HCT116 (cell line): ENCODE data around the gene AFAP1. TPM values are rescaled to one million over a fixed set of nuclear protein-coding genes. Genes with fewer than 3 reads are reported as not detected.

Experiments used
- ATAC-seq: fragments of 200-7000 bp; cut with Tn5 transposase; 2 replicates; pipeline ENCODE4 v1.9.1; 2020; ENCODE audit warnings: mild to moderate bottlenecking, moderate library complexity
- BruUV-seq: library from RNA; stranded (reverse); fragments of 400-500 nt; replicated peaks from 2 replicates; lab custom pipeline; 2021; lab: Mats Ljungman, UMichigan
- CTCF ChIA-PET: fragments of 300-600 bp; sonication (Branson Sonifier 250); formaldehyde crosslinking; loops from one replicate; lab custom pipeline; 2021; ENCODE audit warnings: antibody characterized with exemption; lab: Charles Lee
- POLR2A ChIA-PET: fragments of 300-600, 350-600 bp; sonication (Branson Sonifier 250); formaldehyde crosslinking; loops from one replicate; lab custom pipeline; 2021; ENCODE audit warnings: antibody characterized with exemption; lab: Charles Lee
- RAD21 ChIA-PET, 2 experiments: fragments of 300-600 bp; sonication (Branson Sonifier 250); formaldehyde crosslinking; loops; one replicate each; lab custom pipeline; 2023; ENCODE audit warnings: low total read pairs in 2 of 2; ENCODE audit not compliant: uncharacterized antibody in 2 of 2, unreplicated experiment in 2 of 2, low non-redundant PET in 1 of 2; lab: Charles Lee
- DNase-seq: peaks from one replicate; pipeline ENCODE4 v3.0.0-alpha.2; 2010; ENCODE audit warnings: low read depth, low spot score
- H2AFZ ChIP-seq: fragments of 200-600 bp; shearing (Covaris generic), sonication (generic); 2 replicates; pipeline ENCODE4 v1.6.1; 2017; ENCODE audit warnings: low read depth, mixed run types, mixed read lengths, antibody characterized with exemption, low read length; ENCODE audit not compliant: poor library complexity, severe bottlenecking
- H3K27ac ChIP-seq: 2 replicates; pipeline ENCODE4 v1.5.1; 2012; ENCODE audit warnings: low read depth, low read length
- H3K27me3 ChIP-seq: fragments of 200-600 bp; sonication (generic); 2 replicates; pipeline ENCODE4 v1.6.1; 2016; ENCODE audit warnings: mixed run types, low read length, mixed read lengths; ENCODE audit not compliant: insufficient read depth
- H3K36me3 ChIP-seq, 2 experiments: fragments of 200-500 bp in 1 of 2; fragments of 200-600 bp in 1 of 2; sonication (Bioruptor generic) in 1 of 2; sonication (generic) in 1 of 2; 2 replicates each; pipeline versions ENCODE4 v1.5.1 to v1.6.1; 2014 to 2016; ENCODE audit warnings: low read length in 2 of 2, inconsistent platforms in 1 of 2, mixed read lengths in 1 of 2, mixed run types in 1 of 2; ENCODE audit not compliant: insufficient read depth in 2 of 2, control insufficient read depth in 1 of 2
- H3K4me1 ChIP-seq, 2 experiments: fragments of 200-600 bp in 1 of 2; sonication (generic) in 1 of 2; 2 replicates each; pipeline versions ENCODE4 v1.5.1 to v1.6.1; 2012 to 2017; ENCODE audit warnings: low read length in 2 of 2, inconsistent platforms in 1 of 2, mild to moderate bottlenecking in 1 of 2, mixed read lengths in 1 of 2, mixed run types in 1 of 2, moderate library complexity in 1 of 2; ENCODE audit not compliant: insufficient read depth in 2 of 2, control insufficient read depth in 1 of 2
- H3K4me2 ChIP-seq: fragments of 200-600 bp; sonication (generic); 2 replicates; pipeline ENCODE4 v1.6.1; 2017; ENCODE audit warnings: mixed run types, low read length, mixed read lengths
- H3K4me3 ChIP-seq, 2 experiments: fragments of 200-600 bp in 1 of 2; sonication (generic) in 1 of 2; replicated peaks in 1 of 2; 2 replicates each; pipeline ENCODE4 v1.5.1; 2011 to 2016; ENCODE audit warnings: low read length in 2 of 2, control low read depth in 1 of 2, low read depth in 1 of 2, mild to moderate bottlenecking in 1 of 2, mixed read lengths in 1 of 2, mixed run types in 1 of 2
- H3K79me2 ChIP-seq: fragments of 200-600 bp; sonication (generic); 2 replicates; pipeline ENCODE4 v1.6.1; 2017; ENCODE audit warnings: mild to moderate bottlenecking, mixed run types, low read length, moderate library complexity, mixed read lengths; ENCODE audit not compliant: insufficient read depth
- H3K9ac ChIP-seq: fragments of 200-600 bp; sonication (generic); 2 replicates; pipeline ENCODE4 v1.6.1; 2016; ENCODE audit warnings: low read length, mixed read lengths
- H3K9me2 ChIP-seq: fragments of 200-600 bp; sonication (generic), shearing (Covaris generic); 2 replicates; pipeline ENCODE4 v1.6.1; 2017; ENCODE audit warnings: mixed run types, mild to moderate bottlenecking, moderate library complexity; ENCODE audit not compliant: insufficient read depth
- H3K9me3 ChIP-seq, 2 experiments: fragments of 200-500 bp in 1 of 2; fragments of 200-600 bp in 1 of 2; sonication (Bioruptor generic) in 1 of 2; sonication (generic) in 1 of 2; 2 replicates each; pipeline ENCODE4 v1.6.1; 2014 to 2017; ENCODE audit warnings: low read length in 2 of 2, mixed read lengths in 2 of 2, inconsistent platforms in 1 of 2, low read depth in 1 of 2, mild to moderate bottlenecking in 1 of 2, mixed run types in 1 of 2, moderate library complexity in 1 of 2; ENCODE audit not compliant: control insufficient read depth in 1 of 2, insufficient read depth in 1 of 2
- H4K20me1 ChIP-seq: fragments of 200-600 bp; sonication (generic), shearing (Covaris generic); 2 replicates; pipeline ENCODE4 v1.6.1; 2017; ENCODE audit warnings: mixed run types, mild to moderate bottlenecking, moderate library complexity; ENCODE audit not compliant: insufficient read depth
- CTCF ChIP-seq, 3 experiments: fragments of 200-600 bp in 1 of 3; sonication (generic) in 1 of 3; IDR thresholded peaks in 2 of 3; conservative IDR thresholded peaks in 1 of 3; 2 replicates each; pipeline ENCODE4 v1.5.1; 2012 to 2017; ENCODE audit warnings: low read depth in 2 of 3, low read length in 2 of 3, antibody characterized with exemption in 1 of 3, borderline replicate concordance in 1 of 3, control low read depth in 1 of 3, mild to moderate bottlenecking in 1 of 3, mixed read lengths in 1 of 3, mixed run types in 1 of 3, moderate library complexity in 1 of 3; ENCODE audit not compliant: insufficient read depth in 1 of 3
- JUND ChIP-seq: IDR thresholded peaks from 2 replicates; pipeline ENCODE4 v1.6.1; 2012
- MAX ChIP-seq: IDR thresholded peaks from 2 replicates; pipeline ENCODE4 v1.6.1; 2012
- POLR2A ChIP-seq: IDR thresholded peaks from 2 replicates; pipeline ENCODE4 v1.7.0; 2011; ENCODE audit warnings: borderline replicate concordance; ENCODE audit not compliant: insufficient read depth, insufficient read length; ENCODE audit errors: extremely low read depth
- POLR2AphosphoS5 ChIP-seq: IDR thresholded peaks from 2 replicates; pipeline ENCODE4 v1.6.1; 2011; ENCODE audit warnings: mild to moderate bottlenecking, low read depth, low read length, moderate library complexity
- RAD21 ChIP-seq: IDR thresholded peaks from 2 replicates; pipeline ENCODE4 v1.6.1; 2012; ENCODE audit warnings: low read depth, mild to moderate bottlenecking
- SIN3A ChIP-seq: IDR thresholded peaks from 2 replicates; pipeline ENCODE4 v1.6.1; 2012; ENCODE audit warnings: low read depth
- SP1 ChIP-seq: IDR thresholded peaks from 2 replicates; pipeline ENCODE4 v1.6.1; 2012; ENCODE audit warnings: low read depth
- SRF ChIP-seq: IDR thresholded peaks from 2 replicates; pipeline ENCODE4 v1.6.1; 2012; ENCODE audit warnings: low read depth
- TCF7L2 ChIP-seq: IDR thresholded peaks from 2 replicates; pipeline ENCODE4 v1.7.0; 2011; ENCODE audit warnings: borderline replicate concordance, inconsistent platforms; ENCODE audit not compliant: insufficient read depth, insufficient read length; ENCODE audit errors: extremely low read depth
- YY1 ChIP-seq: IDR thresholded peaks from 2 replicates; pipeline ENCODE4 v1.6.1; 2011; ENCODE audit warnings: low read length, low read depth, moderate library complexity, mild to moderate bottlenecking; ENCODE audit not compliant: insufficient replicate concordance; ENCODE audit errors: extremely low read depth
- ZFX ChIP-seq: fragments of 450-650 bp; IDR thresholded peaks from 2 replicates; pipeline ENCODE4 v1.6.1; 2017
- ZNF274 ChIP-seq: fragments of 200-500 bp; sonication (Bioruptor generic); IDR thresholded peaks from 2 replicates; pipeline ENCODE4 v1.6.1; 2014; ENCODE audit warnings: mild to moderate bottlenecking, low read depth, low read length, inconsistent platforms
- intact Hi-C: fragments of 100-400 bp; cut with micrococcal nuclease; formaldehyde crosslinking; loops from 2 replicates; pipeline ENCODE4 v1.10.0; 2022
- total RNA-seq: library from RNA; stranded (reverse); gene quantifications from one replicate; pipeline ENCODE4 v1.2.1, GENCODE V29; 2021; ENCODE audit not compliant: unreplicated experiment

AFAP1 gene
- total RNA-seq, 1 experiment from 2014 or later = 19.4 TPM

- CTCF ChIA-PET = no interaction called here
- Histone ChIP-seq H3K4me2 (no peak overlapping the region), H3K27me3 (no peaks in the 10 kb centered on the region), H3K27ac (no peak overlapping the region), H3K79me2 (peaks cover 48% of the 10 kb centered on the region), H3K9me2 (no peaks in the 10 kb centered on the region), H4K20me1 (no peaks in the 10 kb centered on the region), H2AFZ (no peak overlapping the region), H3K4me1 (peaks cover 21 to 30% of the 10 kb centered on the region in 2 experiments), H3K4me3 (no peak overlapping the region), H3K9me3 (no peaks in the 10 kb centered on the region), H3K36me3 (no peaks in the 10 kb centered on the region), H3K9ac (no peak overlapping the region)
- RAD21 ChIA-PET = no interaction called here
- intact Hi-C loops = no loop called here
- BruUV-seq = no TSS peak
- TF ChIP-seq POLR2A = no peak
- no peak for TF ChIP-seq CTCF (IDR thresholded peaks at IDR 0.05 in 2 of 3, conservative IDR thresholded peaks at IDR 0.05 in 1 of 3; ENCODE audit: borderline replicate concordance in 1 of 3, insufficient read depth in 1 of 3, low read depth in 2 of 3, low read length in 2 of 3)
- no peak for TF ChIP-seq JUND
- no peak for TF ChIP-seq ZFX
- POLR2A ChIA-PET = no interaction called here
- ATAC-seq (no peak), DNase-seq (no peak)
These were observed 7.4 kb downstream of the AFAP1 start for GRCh38 chr4:7932287-7932686.

GRCh38 chr4:7929118-7929951 lies 10.3 kb downstream of the AFAP1 start:
- peaks cover 23 to 30% of the 10 kb centered on the region in 2 experiments for H3K4me1 ChIP-seq
- POLR2A ChIA-PET = interaction anchor here (1.6 kb wide), 1 partner anchor 10 kb away, joined by 4 read pairs; the partner anchor contains the start of gene AFAP1
- peak overlapping the region in 1 of 2 experiments; percentile 30; a peak in 1 of 4 replicates for H3K4me3 ChIP-seq
- no peaks in the 10 kb centered on the region for H3K27me3 ChIP-seq
- no peak overlapping the region for H2AFZ ChIP-seq
- no TSS peak for BruUV-seq
- no peaks in the 10 kb centered on the region for H4K20me1 ChIP-seq
- peak overlapping the region; percentile 13; the same call in 1 of the 2 replicates for H3K9ac ChIP-seq
- RAD21 ChIA-PET = no interaction called here
- no peaks in the 10 kb centered on the region for H3K9me2 ChIP-seq
- CTCF ChIA-PET = interaction anchor here (1.2 to 3.6 kb wide), 4 partner anchors 9 to 127 kb away, joined by 3 to 16 read pairs (median 8); no protein-coding TSS in a partner anchor
- H3K36me3 ChIP-seq = no peaks in the 10 kb centered on the region
- H3K4me2 ChIP-seq = peak overlapping the region; percentile 74
- ATAC-seq = peak; percentile 95
- DNase-seq = peak; percentile 34
- intact Hi-C loops = loop anchor here (1.0 kb wide), 2 partner anchors 125 to 159 kb away; no protein-coding TSS in a partner anchor
- H3K9me3 ChIP-seq = no peaks in the 10 kb centered on the region
- peak overlapping the region; percentile 1; the same call in 1 of the 2 replicates for H3K27ac ChIP-seq
- H3K79me2 ChIP-seq = peaks cover 43% of the 10 kb centered on the region; the same call in 1 of the 2 replicates
- peak; percentile 56; the same call in 1 of the 2 replicates for TF ChIP-seq SIN3A
- no peak for TF ChIP-seq ZNF274
- TF ChIP-seq TCF7L2 = no peak
- TF ChIP-seq SP1 = peak; percentile 54; the same call in 1 of the 2 replicates
- TF ChIP-seq POLR2A = no peak
- no peak for TF ChIP-seq POLR2AphosphoS5
- TF ChIP-seq SRF = no peak
- TF ChIP-seq CTCF (IDR thresholded peaks at IDR 0.05 in 2 of 3, conservative IDR thresholded peaks at IDR 0.05 in 1 of 3; ENCODE audit: borderline replicate concordance in 1 of 3, insufficient read depth in 1 of 3, low read depth in 2 of 3, low read length in 2 of 3) = peak; percentile 25 to 49 (median 44); a peak in 4 of 6 replicates
- TF ChIP-seq RAD21 = peak; percentile 73
- TF ChIP-seq MAX = peak; percentile 15; the same call in 1 of the 2 replicates
- peak; percentile 6 for TF ChIP-seq YY1
